Tibial nerve (tissue), 4 donors: Measurements from ENCODE around the gene SLC35A3. TPM values are rescaled to one million over a fixed set of nuclear protein-coding genes. Genes with fewer than 3 reads are reported as not detected.

Experiments
- DNase-seq, 2 donors: peaks; one replicate each; pipeline ENCODE4 v3.0.0-alpha.2; 2019; ENCODE audit warnings: low spot score in 2 of 2
- H3K27ac ChIP-seq, 4 donors: fragments of 200-600 bp; sonication (generic) in 3 of 4; one replicate each; pipeline ENCODE4 v1.5.1; 2017 to 2019; ENCODE audit warnings: mild to moderate bottlenecking in 1 of 4
- H3K27me3 ChIP-seq, 2 donors: fragments of 200-600 bp; sonication (generic) in 1 of 2; one replicate each; pipeline versions ENCODE4 v1.5.1 to v1.6.0; 2017 to 2019
- H3K36me3 ChIP-seq, 3 donors: fragments of 200-600 bp; sonication (generic); one replicate each; pipeline ENCODE4 v1.5.1; 2018 to 2019
- H3K4me1 ChIP-seq, 4 donors: fragments of 200-600 bp; sonication (generic) in 3 of 4; one replicate each; pipeline ENCODE4 v1.5.1; 2017 to 2019
- H3K4me3 ChIP-seq, 4 donors: fragments of 200-600 bp; sonication (generic) in 3 of 4; one replicate each; pipeline ENCODE4 v1.5.1; 2017 to 2019; ENCODE audit warnings: mild to moderate bottlenecking in 1 of 4, moderate library complexity in 1 of 4
- H3K9me3 ChIP-seq, 4 donors: fragments of 200-600 bp; sonication (generic) in 3 of 4; one replicate each; pipeline ENCODE4 v1.5.1; 2017 to 2019
- CTCF ChIP-seq, 5 experiments: fragments of 200-600 bp in 3 of 5; fragments of 450-650 bp in 2 of 5; sonication (generic) in 3 of 5; IDR thresholded peaks; one replicate each; pipeline ENCODE4 v1.5.1; 2016 to 2019; ENCODE audit warnings: antibody characterized with exemption in 5 of 5, mild to moderate bottlenecking in 3 of 5, moderate library complexity in 2 of 5
- EP300 ChIP-seq, 2 donors: sonication (generic); formaldehyde crosslinking; IDR thresholded peaks; one replicate each; pipeline ENCODE4 v1.6.1; 2017; ENCODE audit warnings: antibody characterized with exemption in 2 of 2, mild to moderate bottlenecking in 1 of 2
- POLR2A ChIP-seq, 2 donors: fragments of 450-650 bp; IDR thresholded peaks; one replicate each; pipeline ENCODE4 v1.6.1; 2017; ENCODE audit warnings: antibody characterized with exemption in 2 of 2, mild to moderate bottlenecking in 2 of 2, moderate library complexity in 2 of 2
- WGBS, 2 donors: methylation state at CpG; one replicate each; pipeline ENCODE4 v1.1.5; 2018; 5-methylcytosine and 5-hydroxymethylcytosine counted together
- total RNA-seq, 4 donors: library from RNA; depleted of rRNA; stranded (reverse); fragments of >200 nt; gene quantifications; one replicate each; pipeline ENCODE4 v1.1.0, GENCODE V29; 2016

Gene SLC35A3
- total RNA-seq, 4 donors from 2014 or later: 15.7 to 23.8 (median 17.9) TPM

GRCh38 chr1:100050139-100050538, 80.3 kb downstream of the SLC35A3 start:
- Histone ChIP-seq H3K36me3 (peaks cover 0 to 22% (median 0%) of the 10 kb centered on the region in 3 donors), H3K27me3 (no peaks in the 10 kb centered on the region), H3K9me3 (no peaks in the 10 kb centered on the region), H3K4me1 (peaks cover 0 to 32% (median 7%) of the 10 kb centered on the region in 4 donors), H3K4me3 (no peak overlapping the region), H3K27ac (no peak overlapping the region)
- DNase-seq: no peak
- TF ChIP-seq EP300 (IDR thresholded peaks at IDR 0.05): no peak
- no peak for TF ChIP-seq CTCF (IDR thresholded peaks at IDR 0.05)
- no peak for TF ChIP-seq POLR2A (IDR thresholded peaks at IDR 0.05)
- WGBS, 2 donors: 84 to 91% methylated on average over 4 of the region's 4 CpGs

GRCh38 chr1:100051401-100051800, 81.6 kb downstream of the SLC35A3 start:
- H3K36me3 ChIP-seq: peaks cover 0 to 31% (median 0%) of the 10 kb centered on the region in 3 donors
- peaks cover 0 to 32% (median 7%) of the 10 kb centered on the region in 4 donors for H3K4me1 ChIP-seq
- DNase-seq: no peak
- H3K27me3 ChIP-seq: no peaks in the 10 kb centered on the region
- no peak overlapping the region for H3K4me3 ChIP-seq
- TF ChIP-seq CTCF (IDR thresholded peaks at IDR 0.05): no peak
- TF ChIP-seq POLR2A (IDR thresholded peaks at IDR 0.05): no peak
- TF ChIP-seq EP300 (IDR thresholded peaks at IDR 0.05): no peak
- H3K9me3 ChIP-seq: no peaks in the 10 kb centered on the region
- 87% methylated on average over 4 of the region's 4 CpGs for WGBS, 2 donors
- H3K27ac ChIP-seq: no peak overlapping the region

- Histone ChIP-seq H3K27me3 (no peaks in the 10 kb centered on the region), H3K36me3 (peaks cover 0 to 36% (median 0%) of the 10 kb centered on the region in 3 donors), H3K4me3 (no peak overlapping the region), H3K27ac (no peak overlapping the region), H3K9me3 (no peaks in the 10 kb centered on the region), H3K4me1 (peaks cover 0 to 32% (median 7%) of the 10 kb centered on the region in 4 donors)
- WGBS, 2 donors: 97% methylated on average over 1 of the region's 1 CpG
- DNase-seq: no peak
- TF ChIP-seq CTCF (IDR thresholded peaks at IDR 0.05) (no peak), POLR2A (IDR thresholded peaks at IDR 0.05) (no peak), EP300 (IDR thresholded peaks at IDR 0.05) (no peak)
Observed at GRCh38 chr1:100051893-100052292, 82.1 kb downstream of the SLC35A3 start.

- Histone ChIP-seq H3K4me3 (no peak overlapping the region), H3K27me3 (no peaks in the 10 kb centered on the region), H3K27ac (no peak overlapping the region), H3K9me3 (no peaks in the 10 kb centered on the region), H3K36me3 (peaks cover 0 to 42% (median 0%) of the 10 kb centered on the region in 3 donors), H3K4me1 (peaks cover 0 to 24% (median 3%) of the 10 kb centered on the region in 4 donors)
- TF ChIP-seq EP300 (IDR thresholded peaks at IDR 0.05) (no peak), POLR2A (IDR thresholded peaks at IDR 0.05) (no peak), CTCF (IDR thresholded peaks at IDR 0.05) (no peak)
- DNase-seq: no peak
Observed at GRCh38 chr1:100053119-100053518, 83.3 kb downstream of the SLC35A3 start.

GRCh38 chr1:100053727-100054126, 83.9 kb downstream of the SLC35A3 start:
- Histone ChIP-seq H3K36me3 (peaks cover 0 to 42% (median 0%) of the 10 kb centered on the region in 3 donors), H3K9me3 (no peaks in the 10 kb centered on the region), H3K4me1 (peaks cover 0 to 18% (median under 1%) of the 10 kb centered on the region in 4 donors), H3K27me3 (no peaks in the 10 kb centered on the region), H3K4me3 (no peak overlapping the region), H3K27ac (no peak overlapping the region)
- 87 to 91% methylated on average over 4 of the region's 4 CpGs for WGBS, 2 donors
- TF ChIP-seq POLR2A (IDR thresholded peaks at IDR 0.05): no peak
- no peak for TF ChIP-seq EP300 (IDR thresholded peaks at IDR 0.05)
- TF ChIP-seq CTCF (IDR thresholded peaks at IDR 0.05): no peak
- no peak for DNase-seq
